Measurements from ENCODE around the gene DEF6. TPM values are rescaled to one million over a fixed set of nuclear protein-coding genes. Genes with fewer than 3 reads are reported as not detected.
"Not testable (repeated sequence)": the region's sequence is repeated elsewhere in the genome, so short reads cannot be mapped to it uniquely, and the experiment has no call there.

DEF6 gene
- total RNA-seq, 4 donors from 2014 or later, result 2.5 to 4.7 (median 3.6) TPM

DNA sequence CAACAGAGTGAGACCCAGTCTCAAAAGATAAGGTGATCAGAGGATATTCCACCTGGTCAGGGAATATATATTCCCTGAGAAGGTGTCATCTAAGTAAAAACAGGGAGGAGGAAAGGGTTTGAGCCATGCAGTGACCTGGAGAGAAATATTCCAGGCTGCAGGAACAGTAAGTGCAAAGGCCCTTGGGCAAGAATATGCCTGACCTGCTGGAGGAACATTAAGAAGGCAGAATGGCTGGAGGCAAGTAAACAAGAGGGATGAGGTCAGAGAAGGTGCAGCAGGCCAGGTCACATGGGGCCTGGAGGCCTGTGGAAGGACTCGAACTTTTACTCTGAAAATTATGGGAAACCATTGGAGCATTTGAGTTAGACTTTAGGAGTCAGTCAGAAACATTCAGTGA lies 6.7 kb downstream of the DEF6 start:
- Histone ChIP-seq H3K36me3 (no peaks in the 10 kb centered on the region), H3K27ac (replicated peaks in 1 of 4) (no peak overlapping the region), H3K4me1 (peaks cover 0 to 6% (median 2%) of the 10 kb centered on the region in 4 donors), H3K9me3 (no peaks in the 10 kb centered on the region), H3K4me3 (no peak overlapping the region), H3K27me3 (no peaks in the 10 kb centered on the region)
- TF ChIP-seq EP300 (IDR thresholded peaks at IDR 0.05), result no peak
- TF ChIP-seq POLR2AphosphoS5 (IDR thresholded peaks at IDR 0.05), result no peak
- TF ChIP-seq, protein P1, sequence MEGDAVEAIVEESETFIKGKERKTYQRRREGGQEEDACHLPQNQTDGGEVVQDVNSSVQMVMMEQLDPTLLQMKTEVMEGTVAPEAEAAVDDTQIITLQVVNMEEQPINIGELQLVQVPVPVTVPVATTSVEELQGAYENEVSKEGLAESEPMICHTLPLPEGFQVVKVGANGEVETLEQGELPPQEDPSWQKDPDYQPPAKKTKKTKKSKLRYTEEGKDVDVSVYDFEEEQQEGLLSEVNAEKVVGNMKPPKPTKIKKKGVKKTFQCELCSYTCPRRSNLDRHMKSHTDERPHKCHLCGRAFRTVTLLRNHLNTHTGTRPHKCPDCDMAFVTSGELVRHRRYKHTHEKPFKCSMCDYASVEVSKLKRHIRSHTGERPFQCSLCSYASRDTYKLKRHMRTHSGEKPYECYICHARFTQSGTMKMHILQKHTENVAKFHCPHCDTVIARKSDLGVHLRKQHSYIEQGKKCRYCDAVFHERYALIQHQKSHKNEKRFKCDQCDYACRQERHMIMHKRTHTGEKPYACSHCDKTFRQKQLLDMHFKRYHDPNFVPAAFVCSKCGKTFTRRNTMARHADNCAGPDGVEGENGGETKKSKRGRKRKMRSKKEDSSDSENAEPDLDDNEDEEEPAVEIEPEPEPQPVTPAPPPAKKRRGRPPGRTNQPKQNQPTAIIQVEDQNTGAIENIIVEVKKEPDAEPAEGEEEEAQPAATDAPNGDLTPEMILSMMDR (IDR thresholded peaks at IDR 0.05), result no peak
- TF ChIP-seq POLR2A (IDR thresholded peaks at IDR 0.05; ENCODE audit: low read depth), result no peak
- DNase-seq (ENCODE audit: extremely low spot score), result no peak
- intact Hi-C loops (cut with DNase I), result no loop called here
- 78% methylated on average over 1 of the region's 1 CpG for WGBS

DNA sequence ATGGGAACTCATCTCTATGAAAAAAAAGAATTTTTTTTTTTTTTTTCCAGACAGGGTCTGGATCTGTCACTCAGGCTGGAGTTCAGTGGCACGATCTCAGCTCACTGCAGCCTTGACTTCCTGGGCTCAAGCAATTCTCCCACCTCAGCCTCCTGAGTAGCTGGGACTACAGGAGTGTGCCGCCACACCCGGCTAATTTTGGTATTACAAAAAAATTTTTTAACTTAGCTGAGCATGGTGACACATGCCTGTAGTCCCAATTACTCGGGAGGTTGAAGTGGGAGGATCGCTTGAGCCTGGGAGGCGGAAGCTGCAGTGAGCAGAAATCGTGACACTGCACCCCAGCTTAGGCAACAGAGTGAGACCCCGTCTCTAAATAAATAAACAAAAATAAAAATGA lies 7.5 kb downstream of the DEF6 start:
- WGBS, result 92% methylated on average over 8 of the region's 8 CpGs
- Histone ChIP-seq H3K4me3 (no peak overlapping the region), H3K9me3 (no peaks in the 10 kb centered on the region), H3K27me3 (peaks cover 0 to 2% (median 0%) of the 10 kb centered on the region in 4 donors), H3K4me1 (peaks cover 0 to 6% (median 2%) of the 10 kb centered on the region in 4 donors), H3K27ac (replicated peaks in 1 of 4) (no peak overlapping the region), H3K36me3 (no peaks in the 10 kb centered on the region)
- TF ChIP-seq, protein P1 (IDR thresholded peaks at IDR 0.05), result no peak
- TF ChIP-seq POLR2A (IDR thresholded peaks at IDR 0.05; ENCODE audit: low read depth) (no peak), EP300 (IDR thresholded peaks at IDR 0.05) (no peak)
- no peak for DNase-seq (ENCODE audit: extremely low spot score)
- intact Hi-C loops (cut with DNase I), result no loop called here

DNA sequence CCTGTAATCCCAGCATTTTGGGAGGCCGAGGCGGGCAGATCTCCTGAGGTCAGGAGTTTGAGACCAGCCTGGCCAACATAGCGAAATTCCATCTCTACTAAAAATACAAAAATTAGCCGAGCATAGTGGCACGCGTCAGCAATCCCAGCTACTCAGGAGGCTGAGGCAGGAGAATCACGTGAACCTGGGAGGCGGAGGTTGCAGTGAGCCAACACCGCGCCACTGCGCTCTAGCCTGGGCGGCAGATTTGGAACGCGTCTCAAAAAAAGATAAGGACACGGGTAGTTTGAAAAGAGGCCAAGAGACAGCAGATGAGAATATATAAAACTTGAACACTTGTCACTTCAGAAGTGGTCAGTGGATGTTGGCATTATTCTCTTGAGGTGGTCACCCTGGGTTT lies 9.5 kb downstream of the DEF6 start:
- 93% methylated on average over 15 of the region's 15 CpGs for WGBS
- not testable (repeated sequence) for DNase-seq (ENCODE audit: extremely low spot score)

DNA sequence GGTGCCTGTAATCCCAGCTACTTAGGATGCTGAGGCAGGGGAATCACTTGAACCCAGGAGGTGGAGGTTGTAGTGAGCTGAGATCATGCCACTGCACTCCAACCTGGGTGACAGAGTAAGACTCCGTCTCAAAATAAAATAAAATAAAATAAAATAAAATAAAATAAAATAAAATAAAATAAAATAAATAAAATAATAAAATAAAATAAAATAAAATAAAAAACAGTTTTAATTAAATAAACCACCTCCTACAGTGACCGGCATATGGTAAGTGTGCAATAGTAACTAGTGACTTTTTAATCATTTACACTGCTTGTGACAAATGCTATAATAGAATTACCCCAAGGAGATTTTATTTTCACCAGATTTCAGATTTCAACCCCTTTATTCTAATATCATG lies 10.9 kb downstream of the DEF6 start:
- H3K27ac ChIP-seq (replicated peaks in 1 of 4); H3K9me3 ChIP-seq; H3K36me3 ChIP-seq; H3K4me3 ChIP-seq; DNase-seq (ENCODE audit: extremely low spot score); intact Hi-C loops (cut with DNase I); H3K4me1 ChIP-seq; H3K27me3 ChIP-seq: not testable (repeated sequence)
- WGBS, result 98% methylated on average over 2 of the region's 2 CpGs

More for the DNA sequence above, 9.5 kb downstream of the DEF6 start:
- H3K27ac ChIP-seq (replicated peaks in 1 of 4); H3K27me3 ChIP-seq; H3K36me3 ChIP-seq; intact Hi-C loops (cut with DNase I); H3K4me3 ChIP-seq; H3K9me3 ChIP-seq; H3K4me1 ChIP-seq: not testable (repeated sequence)

DNA sequence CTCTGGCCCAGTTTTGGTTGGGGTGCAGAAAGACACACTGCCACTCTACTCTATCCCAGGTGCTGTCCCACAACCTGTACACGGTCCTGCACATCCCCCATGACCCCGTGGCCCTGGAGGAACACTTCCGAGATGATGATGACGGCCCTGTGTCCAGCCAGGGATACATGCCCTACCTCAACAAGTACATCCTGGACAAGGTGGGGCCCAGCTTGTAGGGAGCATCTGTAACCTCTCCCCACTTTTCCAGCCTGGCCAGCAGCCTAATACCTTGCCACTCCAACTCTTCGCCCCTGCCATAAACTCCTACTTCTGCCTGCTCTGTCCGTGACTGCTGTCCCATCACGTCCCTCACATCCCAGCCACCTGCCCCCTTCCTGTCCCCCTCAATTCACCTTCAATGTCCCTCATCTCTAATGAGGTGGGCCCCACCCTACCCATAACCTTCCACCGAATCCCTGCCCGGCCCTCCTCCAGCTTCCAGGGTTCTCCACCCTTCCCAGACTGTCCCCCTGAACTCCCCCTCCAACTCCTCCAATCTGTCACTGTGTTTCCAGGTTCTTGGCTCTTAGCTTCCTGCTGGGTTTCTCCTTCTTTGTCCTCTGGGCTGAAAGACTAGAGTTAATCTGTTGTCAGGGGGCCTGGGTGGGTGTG lies 12.1 kb downstream of the DEF6 start:
- no peak for DNase-seq (ENCODE audit: extremely low spot score)
- Histone ChIP-seq H3K4me1 (peaks cover 0 to 6% (median 0%) of the 10 kb centered on the region in 4 donors), H3K4me3 (no peak overlapping the region), H3K27me3 (peaks cover 0 to 10% (median 0%) of the 10 kb centered on the region in 4 donors), H3K36me3 (no peaks in the 10 kb centered on the region), H3K27ac (replicated peaks in 1 of 4) (no peak overlapping the region), H3K9me3 (no peaks in the 10 kb centered on the region)
- 82% methylated on average over 9 of the region's 9 CpGs for WGBS
- TF ChIP-seq EP300 (IDR thresholded peaks at IDR 0.05), result no peak
- TF ChIP-seq, protein P1 (IDR thresholded peaks at IDR 0.05), result no peak
- TF ChIP-seq POLR2AphosphoS5 (IDR thresholded peaks at IDR 0.05), result no peak
- no peak for TF ChIP-seq POLR2A (IDR thresholded peaks at IDR 0.05; ENCODE audit: low read depth)
- intact Hi-C loops (cut with DNase I), result no loop called here

GRCh38 chr6:35310265-35310831 lies 12.7 kb downstream of the DEF6 start:
- no peak overlapping the region for H3K27ac ChIP-seq (replicated peaks in 1 of 4)
- TF ChIP-seq, protein P1 (IDR thresholded peaks at IDR 0.05), result no peak
- no peak for TF ChIP-seq POLR2A (IDR thresholded peaks at IDR 0.05; ENCODE audit: low read depth)
- no peak for TF ChIP-seq POLR2AphosphoS5 (IDR thresholded peaks at IDR 0.05)
- no peak for TF ChIP-seq EP300 (IDR thresholded peaks at IDR 0.05)
- no peaks in the 10 kb centered on the region for H3K9me3 ChIP-seq
- no peak overlapping the region for H3K4me3 ChIP-seq
- H3K4me1 ChIP-seq, result peaks cover 0 to 6% (median 0%) of the 10 kb centered on the region in 4 donors
- 100% methylated on average over 1 of the region's 6 CpGs for WGBS
- DNase-seq (ENCODE audit: extremely low spot score), result no peak
- peaks cover 0 to 10% (median 0%) of the 10 kb centered on the region in 4 donors for H3K27me3 ChIP-seq
- intact Hi-C loops (cut with DNase I), result no loop called here
- no peaks in the 10 kb centered on the region for H3K36me3 ChIP-seq

Data from esophagus muscularis mucosa (tissue), 4 donors.